Measurements from ENCODE around the gene KCNH5. TPM values are rescaled to one million over a fixed set of nuclear protein-coding genes. Genes with fewer than 3 reads are reported as not detected.

The KCNH5 gene
- total and polyA plus RNA-seq, 4 donors: not detected

GRCh38 chr14:63030113-63030512, 15.1 kb downstream of the KCNH5 start:
- Histone ChIP-seq H3K27me3 (ENCODE audit: control insufficient read depth in 4 of 4, insufficient read depth in 4 of 4, low read length in 3 of 4) (no peaks in the 10 kb centered on the region), H3K4me3 (ENCODE audit: low read depth in 1 of 3, low read length in 3 of 3) (no peak overlapping the region), H3K27ac (ENCODE audit: low read depth in 1 of 2, low read length in 2 of 2) (no peak overlapping the region), H3K9me3 (ENCODE audit: control insufficient read depth in 4 of 4, low read length in 3 of 4) (peaks cover 0 to 3% (median 0%) of the 10 kb centered on the region in 4 donors), H3K9ac (ENCODE audit: low read depth in 1 of 2, low read length in 2 of 2) (no peak overlapping the region), H3K4me1 (ENCODE audit: control insufficient read depth in 4 of 4, insufficient read depth in 4 of 4, low read length in 3 of 4) (no peaks in the 10 kb centered on the region), H3K36me3 (ENCODE audit: control insufficient read depth in 4 of 4, insufficient read depth in 3 of 4, low read depth in 1 of 4, low read length in 3 of 4) (no peaks in the 10 kb centered on the region)
- WGBS: 22% methylated on average over 1 of the region's 1 CpG
- TF ChIP-seq NR2F2 (IDR thresholded peaks at IDR 0.05): no peak
- TF ChIP-seq EGR1 (IDR thresholded peaks at IDR 0.05; ENCODE audit: low read depth in 2 of 2): no peak
- TF ChIP-seq CTCF (IDR thresholded peaks at IDR 0.05; ENCODE audit: low read depth, low read length, missing input control): no peak
- no peak for TF ChIP-seq RXRA (IDR thresholded peaks at IDR 0.05)
- no peak for TF ChIP-seq HNF4A (conservative IDR thresholded peaks at IDR 0.05)
- no peak for TF ChIP-seq TAF1 (conservative IDR thresholded peaks at IDR 0.05)
- no peak for TF ChIP-seq JUND (IDR thresholded peaks at IDR 0.05)
- TF ChIP-seq MAX (IDR thresholded peaks at IDR 0.05): no peak
- no peak for TF ChIP-seq ATF3 (IDR thresholded peaks at IDR 0.05)
- TF ChIP-seq SP1 (IDR thresholded peaks at IDR 0.05): no peak
- no peak for TF ChIP-seq ZBTB33 (IDR thresholded peaks at IDR 0.05)
- TF ChIP-seq YY1 (IDR thresholded peaks at IDR 0.05): no peak
- TF ChIP-seq FOXA2 (IDR thresholded peaks at IDR 0.05): no peak
- TF ChIP-seq HNF4G (IDR thresholded peaks at IDR 0.05): no peak
- no peak for TF ChIP-seq RAD21 (IDR thresholded peaks at IDR 0.05)
- no peak for TF ChIP-seq FOXA1 (IDR thresholded peaks at IDR 0.05)
- TF ChIP-seq REST (IDR thresholded peaks at IDR 0.05): no peak
- no peak for TF ChIP-seq GABPA (IDR thresholded peaks at IDR 0.05 in 1 of 2, conservative IDR thresholded peaks at IDR 0.05 in 1 of 2)
- no peak for DNase-seq (ENCODE audit: low spot score)

All from liver (tissue), 9 donors.